LoVo (cell line): ENCODE measurements around the gene PARVA.
"Not testable (repeated sequence)": the region's sequence is repeated elsewhere in the genome, so short reads cannot be mapped to it uniquely, and the experiment has no call there.

Experiments used
- DNase-seq: peaks from one replicate; pipeline ENCODE4 v3.0.0-alpha.2; 2016; ENCODE audit warnings: low spot score

PARVA gene

GRCh38 chr11:12377106-12377823, at the start of gene PARVA:
PARVA (plus strand) TSS chr11:12377571; CDS start chr11:12377648, 77 bp downstream.
- peak; percentile 78 for DNase-seq

- no peak for DNase-seq
These were observed 48.2 kb upstream of the PARVA start for GRCh38 chr11:12329169-12329568.

- no peak for DNase-seq
These were observed 47.6 kb upstream of the PARVA start for GRCh38 chr11:12329797-12330196.

- no peak for DNase-seq
These were observed 46.7 kb upstream of the PARVA start for GRCh38 chr11:12330485-12331231.

GRCh38 chr11:12331239-12331874, 46.0 kb upstream of the PARVA start:
- peak; percentile 70 for DNase-seq

GRCh38 chr11:12343526-12343925, 33.8 kb upstream of the PARVA start:
- DNase-seq = no peak

- no peak for DNase-seq
These were observed 23.8 kb upstream of the PARVA start for GRCh38 chr11:12353534-12353933.

GRCh38 chr11:12354750-12355545, 22.4 kb upstream of the PARVA start:
- no peak for DNase-seq

- DNase-seq = no peak
These were observed 20.3 kb upstream of the PARVA start for GRCh38 chr11:12356944-12357655.

- not testable (repeated sequence) for DNase-seq
These were observed 19.7 kb upstream of the PARVA start for GRCh38 chr11:12357697-12358096.

GRCh38 chr11:12358302-12359188, 18.8 kb upstream of the PARVA start:
- DNase-seq = no peak

- DNase-seq = no peak
These were observed 17.6 kb upstream of the PARVA start for GRCh38 chr11:12359761-12360160.

GRCh38 chr11:12361682-12362081, 15.7 kb upstream of the PARVA start:
- DNase-seq = no peak

GRCh38 chr11:12362857-12363256, 14.5 kb upstream of the PARVA start:
- no peak for DNase-seq

GRCh38 chr11:12363373-12363772, 14.0 kb upstream of the PARVA start:
- DNase-seq = no peak

GRCh38 chr11:12365965-12366575, 11.3 kb upstream of the PARVA start:
- DNase-seq = peak; percentile 31

- not testable (repeated sequence) for DNase-seq
These were observed 10.3 kb upstream of the PARVA start for GRCh38 chr11:12367057-12367456.

GRCh38 chr11:12372111-12372510, 5.3 kb upstream of the PARVA start:
- no peak for DNase-seq

- DNase-seq = no peak
These were observed 1.7 kb upstream of the PARVA start for GRCh38 chr11:12375720-12376119.
